GM18502 (cell line): ENCODE results near the gene MESP2.

Experiments used
- ATAC-seq: cut with Tn5 transposase; IDR thresholded peaks from one replicate; pipeline ENCODE4 v1.9.1; 2021; ENCODE audit warnings: mild to moderate bottlenecking; ENCODE audit not compliant: unreplicated experiment, poor library complexity

MESP2 gene

DNA sequence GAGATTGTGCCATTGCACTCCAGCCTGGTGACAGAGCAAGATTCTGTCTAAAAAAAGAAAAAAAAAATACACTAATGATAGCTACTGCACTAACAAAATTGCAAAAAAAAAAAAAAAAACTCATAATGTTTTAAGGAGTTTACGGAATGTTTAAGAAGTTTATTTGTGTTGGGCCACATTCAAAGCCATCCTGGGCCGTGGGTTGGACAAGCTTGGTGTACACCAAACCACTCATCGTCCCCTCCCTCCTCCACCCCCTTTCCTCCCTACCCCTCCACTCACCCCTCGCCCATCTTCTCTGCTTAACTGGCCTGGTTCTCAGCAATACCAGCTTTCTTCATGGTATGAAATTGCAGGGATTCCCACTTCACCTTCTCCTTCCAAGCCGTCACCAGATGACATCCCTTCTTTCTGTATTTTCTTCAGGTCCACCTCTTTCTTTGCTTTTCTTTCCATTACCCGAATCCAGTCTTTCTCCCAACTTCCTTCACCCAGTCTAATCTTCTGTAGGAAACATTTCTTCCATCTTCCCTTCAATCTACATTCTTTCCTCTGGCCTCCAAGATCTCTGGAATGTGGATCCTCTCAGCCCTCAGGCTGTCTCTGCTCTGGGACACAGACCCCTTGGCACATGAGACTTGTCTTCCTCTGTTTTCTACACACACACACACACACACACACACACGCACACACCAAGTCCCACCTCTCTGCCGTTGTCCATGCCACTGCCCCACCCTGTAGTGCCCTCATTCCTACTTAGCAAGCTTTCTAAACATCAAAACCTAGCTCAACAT is 21.6 kb upstream of the MESP2 start:
- no peak for ATAC-seq

DNA sequence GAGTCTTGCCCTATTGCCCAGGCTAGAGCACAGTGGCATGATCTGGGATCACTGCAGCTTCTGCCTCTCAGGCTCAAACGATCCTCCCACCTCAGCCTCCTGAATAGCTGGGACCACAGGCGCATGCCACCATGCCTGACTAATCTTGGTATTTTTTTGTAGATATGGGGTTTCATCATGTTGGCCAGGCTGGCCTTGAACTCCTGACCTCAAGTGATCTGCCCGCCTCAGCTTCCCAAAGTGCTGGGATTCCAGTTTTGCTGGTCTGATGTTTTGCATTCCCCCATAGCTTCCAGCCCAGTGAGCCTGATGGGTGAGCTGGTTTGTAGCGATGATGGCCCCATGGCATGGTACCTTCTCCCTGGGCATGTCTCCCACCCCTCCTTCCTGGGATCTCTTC is 20.4 kb upstream of the MESP2 start:
- ATAC-seq, result no peak

DNA sequence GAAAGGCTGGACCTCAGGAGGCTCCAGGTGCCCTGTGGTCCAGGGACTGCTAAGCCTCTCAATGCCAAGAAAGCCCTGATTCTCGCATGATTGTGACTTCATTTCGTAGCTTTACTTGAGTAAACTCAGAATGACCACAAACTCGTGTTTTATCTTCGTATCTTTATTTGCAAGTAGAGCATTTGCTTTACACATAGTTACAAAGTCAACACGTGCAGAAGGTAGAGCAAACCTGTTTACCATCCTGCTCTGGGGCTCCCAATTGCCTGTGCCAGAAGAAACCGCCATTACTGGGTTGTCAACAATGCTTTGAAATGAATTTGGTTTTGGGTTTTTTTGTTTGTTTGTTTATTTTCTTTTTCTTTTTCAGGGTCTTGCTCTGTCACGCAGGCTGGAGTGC is 19.2 kb upstream of the MESP2 start:
- no peak for ATAC-seq

DNA sequence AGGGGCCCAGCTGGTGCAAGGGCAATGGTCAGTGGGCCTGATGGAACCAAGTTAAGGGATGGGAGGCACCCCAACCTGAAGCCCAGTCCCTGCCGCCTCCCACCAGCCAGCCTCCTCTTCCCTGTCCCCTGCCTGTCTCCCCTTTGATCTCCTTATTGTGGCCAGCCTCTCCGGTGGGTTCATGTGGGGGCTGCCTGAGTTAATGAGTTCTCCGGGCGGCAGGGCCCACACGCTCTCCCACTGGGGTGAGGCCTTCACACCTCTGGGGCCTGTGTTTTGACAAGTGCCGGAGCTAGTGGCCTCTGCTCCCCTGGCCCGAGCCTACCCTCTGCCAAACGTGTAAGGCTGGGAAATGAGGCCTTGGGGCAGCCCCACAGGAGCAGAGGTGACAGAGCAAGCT is 17.8 kb upstream of the MESP2 start:
- ATAC-seq, result no peak

DNA sequence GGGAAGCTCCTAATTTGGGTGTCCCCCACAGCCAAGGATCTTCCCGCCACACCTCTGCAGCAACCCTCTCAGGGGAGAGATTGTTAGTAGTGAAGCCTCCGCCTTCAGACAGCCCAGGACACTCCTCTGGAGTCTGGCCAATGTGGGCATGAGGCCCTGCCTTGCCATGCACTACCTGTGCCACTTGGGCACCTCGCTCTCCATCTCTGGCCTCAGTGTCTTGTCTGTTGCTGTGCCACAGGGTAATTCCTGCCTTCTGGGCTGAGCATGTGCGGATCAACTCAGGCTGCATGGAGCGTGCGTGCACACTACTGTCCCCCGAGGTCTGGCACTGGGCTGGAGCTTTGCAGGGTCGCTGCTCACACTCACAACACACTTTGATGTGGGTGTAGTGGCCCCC is 17.2 kb upstream of the MESP2 start:
- no peak for ATAC-seq

DNA sequence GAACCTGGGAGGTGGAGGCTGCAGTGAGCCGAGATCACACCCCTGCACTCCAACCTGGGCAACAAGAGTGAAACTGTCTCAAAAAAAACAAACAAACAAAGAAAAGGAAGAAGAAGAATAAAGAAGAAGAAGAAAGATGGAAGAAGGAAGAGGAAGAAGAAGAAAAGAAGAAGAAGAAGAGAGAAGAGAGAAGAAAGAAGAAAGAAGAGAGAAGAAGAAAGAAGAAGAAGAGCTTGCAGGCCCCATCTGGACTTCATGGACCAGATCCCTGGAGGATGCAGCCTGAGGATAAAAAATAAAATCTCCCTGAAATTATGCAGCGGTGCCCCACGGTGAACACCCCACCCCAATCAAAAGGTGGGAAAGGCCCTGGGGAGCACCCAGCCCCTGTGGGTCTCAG is 16.3 kb upstream of the MESP2 start:
- ATAC-seq, result no peak

DNA sequence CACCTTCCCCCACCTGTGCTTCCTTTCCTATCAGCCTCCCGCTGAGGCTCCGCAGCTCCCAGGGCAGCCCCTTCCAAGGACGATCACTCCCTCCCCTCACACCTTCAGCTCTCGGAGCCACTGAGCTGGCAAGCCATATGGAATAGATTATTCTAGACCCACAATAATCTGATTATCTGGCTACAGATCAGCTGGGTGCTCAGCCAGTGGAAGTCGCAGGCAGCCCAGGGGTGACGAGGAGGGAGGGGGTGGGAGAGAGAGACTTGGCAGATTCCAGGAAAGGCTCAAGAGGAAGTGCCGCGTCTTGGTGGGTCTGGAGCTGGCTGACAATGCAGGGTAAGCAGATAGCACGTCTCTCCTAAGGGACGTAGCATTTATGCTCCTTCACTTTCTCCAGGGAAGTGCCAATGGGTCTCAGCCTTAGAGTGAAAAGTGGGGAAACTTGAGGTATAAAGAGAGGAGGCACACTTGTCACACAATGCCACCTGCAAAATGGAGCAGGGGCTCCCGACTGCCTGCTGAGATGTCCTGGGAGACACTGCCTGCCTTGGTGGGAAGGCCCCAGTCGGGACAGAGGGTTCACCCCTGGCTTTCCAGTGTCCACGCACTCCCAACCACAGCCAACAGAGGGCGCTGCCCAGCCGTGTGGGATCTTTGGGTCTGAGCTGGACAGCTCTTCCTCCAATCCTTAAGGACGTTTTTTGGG is 15.7 kb upstream of the MESP2 start:
- ATAC-seq, result no peak

DNA sequence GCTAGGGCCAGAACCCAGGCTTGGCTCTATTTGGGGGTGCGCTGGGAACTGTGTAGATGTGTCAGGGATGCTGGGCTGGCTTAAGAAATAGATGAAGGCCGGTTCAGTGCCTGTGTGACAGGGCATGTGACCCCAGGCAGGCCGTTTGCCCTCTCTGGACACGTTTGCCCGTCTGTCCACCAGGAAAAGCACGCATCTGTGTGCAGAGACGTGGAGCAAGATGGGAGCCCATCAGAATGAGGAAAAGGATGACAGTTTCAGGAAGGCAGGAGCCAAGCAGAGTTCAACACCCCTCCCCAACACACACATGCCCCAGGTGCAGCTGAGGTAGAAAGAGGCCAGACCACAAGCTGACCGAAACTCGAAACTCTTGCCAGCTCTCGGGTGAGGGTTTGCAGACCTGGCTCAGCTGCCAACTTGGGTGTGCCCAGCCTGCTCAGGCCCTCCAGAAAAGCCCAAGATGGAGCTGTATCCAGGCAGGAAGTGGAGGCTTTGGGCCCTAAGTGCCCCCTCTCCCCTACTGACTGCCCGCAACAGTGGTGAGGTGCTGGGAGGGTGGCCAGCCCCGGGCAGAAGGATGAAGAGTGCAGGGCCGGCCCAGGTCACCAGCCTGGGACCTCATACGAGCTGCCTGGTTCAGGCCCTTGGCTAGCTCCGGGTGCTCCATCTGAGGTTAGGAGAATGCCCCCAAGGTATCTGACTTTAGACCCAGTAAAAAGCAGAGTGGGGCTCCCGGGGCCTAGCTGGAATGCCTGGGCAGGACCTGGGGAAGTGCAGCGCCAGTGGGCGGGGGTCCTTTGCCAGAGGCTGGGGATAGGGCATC is 14.9 kb upstream of the MESP2 start:
- ATAC-seq, result no peak

DNA sequence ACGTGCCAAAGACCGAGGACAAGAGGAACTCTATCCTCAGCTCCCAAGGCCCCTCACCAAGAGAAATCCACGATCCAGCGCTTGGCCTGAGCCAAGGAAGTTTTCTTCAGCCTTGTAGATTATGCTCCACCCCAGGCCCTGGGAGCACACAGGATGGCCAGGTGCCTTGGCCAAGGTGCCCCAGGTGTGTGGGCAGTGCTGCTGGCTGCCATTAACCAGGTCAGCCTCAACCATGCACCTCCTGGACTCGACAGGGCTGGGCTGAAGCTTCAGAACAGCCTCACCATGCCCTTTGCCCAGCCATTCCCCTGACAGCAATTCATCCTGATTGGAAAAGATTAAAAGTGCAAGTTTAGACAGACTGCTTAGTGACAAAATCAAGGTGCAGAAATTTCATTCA is 14.2 kb upstream of the MESP2 start:
- no peak for ATAC-seq

DNA sequence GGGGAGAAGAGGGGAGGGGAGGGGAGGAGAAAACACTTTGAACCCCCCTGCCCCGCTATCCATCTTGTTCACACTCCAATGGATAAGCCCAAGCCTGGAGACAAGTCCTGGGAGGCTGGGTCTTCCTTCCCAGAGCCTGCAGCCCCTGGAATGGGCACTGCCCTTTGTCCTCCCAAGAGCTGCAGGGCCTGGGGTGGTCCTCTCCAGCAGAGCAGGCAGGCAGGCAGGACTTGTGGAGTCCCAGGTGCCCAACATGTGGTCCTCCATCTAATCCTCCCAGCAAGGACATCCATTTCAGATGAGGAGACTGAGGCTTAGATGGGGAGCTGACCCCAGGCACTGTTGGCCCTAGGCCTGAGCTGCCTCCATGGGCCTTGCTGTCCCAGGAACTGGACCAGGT is 10.4 kb upstream of the MESP2 start:
- ATAC-seq, result no peak

DNA sequence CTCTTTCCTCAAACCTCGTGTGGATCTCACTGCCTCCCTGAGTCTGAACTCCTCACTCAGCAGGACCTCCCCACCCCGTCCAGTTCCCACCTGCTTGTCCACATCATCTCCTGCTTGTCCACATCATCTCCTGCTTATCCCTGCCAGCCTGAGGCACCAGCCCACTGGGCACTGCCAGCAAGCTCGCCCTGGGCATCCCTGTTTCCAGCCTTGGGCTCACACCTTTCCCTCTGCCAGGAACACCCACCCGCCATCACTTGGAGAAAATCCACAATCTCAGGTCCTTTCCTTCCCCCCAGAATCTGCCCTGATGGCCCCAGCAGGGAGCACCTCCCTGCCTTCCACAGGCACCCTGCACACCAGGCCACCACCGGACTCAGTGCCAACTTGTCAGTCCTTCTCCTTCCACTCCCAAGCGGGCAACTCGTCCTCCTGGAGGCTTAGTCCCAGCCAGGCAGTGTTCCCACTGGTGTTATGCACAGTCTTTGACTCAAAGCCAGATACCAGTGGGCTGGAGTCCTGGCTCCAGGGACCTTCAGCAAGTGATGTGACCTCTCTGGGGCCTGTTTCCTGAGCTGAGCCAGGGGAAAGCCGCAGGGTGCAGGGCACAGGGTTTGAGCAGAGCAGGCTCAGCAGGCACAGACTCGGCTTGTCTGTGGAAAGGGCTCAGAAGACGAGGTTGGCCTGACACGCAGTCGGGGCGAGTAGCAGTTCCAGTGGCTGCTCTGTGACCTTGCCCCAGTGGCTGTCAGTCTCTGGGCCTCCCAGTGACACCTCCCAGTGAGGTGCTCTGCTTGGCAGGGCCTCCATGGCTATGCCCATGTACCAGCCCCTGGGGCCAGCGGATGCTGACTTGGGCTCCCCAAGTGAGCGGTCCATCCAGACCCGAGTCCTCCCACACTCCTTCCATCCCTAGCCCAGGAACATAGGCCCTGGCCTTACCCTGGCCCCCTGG is 9.5 kb upstream of the MESP2 start:
- no peak for ATAC-seq

DNA sequence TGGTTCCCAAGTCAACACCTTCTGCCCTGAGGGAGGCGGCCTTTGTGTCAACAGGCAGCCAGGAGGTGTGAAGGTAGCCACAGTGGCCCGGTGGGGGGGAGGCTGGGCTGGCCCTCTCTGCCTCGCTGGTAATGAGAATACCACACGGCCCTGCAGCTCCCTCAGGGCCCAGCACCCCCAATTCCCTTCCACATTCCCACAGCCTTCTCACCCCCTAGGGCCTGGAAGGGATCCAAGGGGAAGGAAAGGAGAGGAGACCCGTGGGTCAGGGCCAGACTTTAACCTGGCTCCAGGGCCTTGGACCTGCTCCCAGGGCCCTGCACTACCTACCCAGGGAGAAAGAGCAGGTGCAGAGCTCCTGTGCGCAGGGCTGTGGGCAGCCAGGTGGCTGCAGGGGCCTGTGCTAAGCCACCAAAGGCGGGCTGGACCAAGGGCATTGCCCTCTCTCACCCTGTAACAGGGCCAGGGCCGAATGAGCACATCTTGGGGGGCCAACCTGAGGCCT is 8.7 kb upstream of the MESP2 start:
- ATAC-seq, result no peak

DNA sequence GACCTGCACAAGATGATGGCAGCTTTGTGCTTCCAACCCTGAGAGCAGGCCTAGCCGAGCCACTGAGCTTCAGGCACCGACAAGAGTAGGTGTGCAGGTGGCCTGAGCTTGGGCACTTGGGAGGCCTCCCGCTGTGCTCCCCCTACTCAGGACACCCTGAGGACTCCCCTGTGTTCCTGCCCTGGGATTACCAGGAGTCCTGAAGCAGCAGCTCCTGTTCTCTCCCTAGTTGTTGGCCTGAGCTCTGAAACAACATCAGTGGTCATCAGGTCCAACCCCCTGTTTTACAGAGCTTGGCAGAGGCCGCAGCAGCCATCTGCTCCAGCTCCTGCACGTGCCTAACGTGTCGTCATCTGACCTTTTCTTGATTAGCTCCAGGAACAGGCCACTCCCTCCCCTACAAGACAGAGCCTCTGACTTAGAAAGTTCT is 8.0 kb upstream of the MESP2 start:
- no peak for ATAC-seq

DNA sequence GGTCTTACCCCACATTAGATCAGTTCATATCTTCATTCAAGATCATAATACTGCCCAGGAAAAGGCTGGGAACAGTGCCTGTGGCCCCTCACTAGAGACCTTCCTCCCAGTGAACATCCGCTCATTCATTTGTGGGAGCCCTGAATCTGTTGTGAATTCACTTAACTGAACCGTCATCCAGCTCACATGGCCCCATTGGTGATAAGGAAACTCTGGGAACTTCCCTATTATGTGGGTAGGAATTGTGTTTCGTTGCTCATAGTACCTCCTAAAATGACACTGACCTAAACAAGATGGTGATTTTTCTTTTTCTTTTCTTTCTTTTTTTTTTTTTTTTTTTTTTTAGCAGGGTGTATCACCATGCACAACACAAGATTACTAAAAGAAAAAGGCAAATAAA is 6.8 kb upstream of the MESP2 start:
- no peak for ATAC-seq

DNA sequence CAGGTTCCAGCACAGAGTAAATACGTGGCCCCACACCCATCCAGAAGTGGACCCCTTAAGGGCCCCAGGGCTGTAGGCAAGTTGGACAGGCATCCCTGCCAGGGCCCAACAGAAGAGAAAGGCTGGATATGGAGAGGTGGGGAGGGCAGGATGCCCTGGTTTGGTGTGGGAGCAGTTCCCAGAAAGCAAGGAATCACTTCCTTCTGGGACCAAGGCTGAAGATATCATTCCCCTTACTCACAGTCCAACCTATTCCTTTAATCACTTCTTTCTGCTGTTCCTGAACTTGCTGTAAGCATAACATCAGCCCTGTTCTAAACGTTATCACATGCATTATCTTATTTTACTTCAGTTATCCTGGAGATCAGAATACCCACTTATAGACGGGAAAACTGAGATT is 6.1 kb upstream of the MESP2 start:
- ATAC-seq, result no peak

DNA sequence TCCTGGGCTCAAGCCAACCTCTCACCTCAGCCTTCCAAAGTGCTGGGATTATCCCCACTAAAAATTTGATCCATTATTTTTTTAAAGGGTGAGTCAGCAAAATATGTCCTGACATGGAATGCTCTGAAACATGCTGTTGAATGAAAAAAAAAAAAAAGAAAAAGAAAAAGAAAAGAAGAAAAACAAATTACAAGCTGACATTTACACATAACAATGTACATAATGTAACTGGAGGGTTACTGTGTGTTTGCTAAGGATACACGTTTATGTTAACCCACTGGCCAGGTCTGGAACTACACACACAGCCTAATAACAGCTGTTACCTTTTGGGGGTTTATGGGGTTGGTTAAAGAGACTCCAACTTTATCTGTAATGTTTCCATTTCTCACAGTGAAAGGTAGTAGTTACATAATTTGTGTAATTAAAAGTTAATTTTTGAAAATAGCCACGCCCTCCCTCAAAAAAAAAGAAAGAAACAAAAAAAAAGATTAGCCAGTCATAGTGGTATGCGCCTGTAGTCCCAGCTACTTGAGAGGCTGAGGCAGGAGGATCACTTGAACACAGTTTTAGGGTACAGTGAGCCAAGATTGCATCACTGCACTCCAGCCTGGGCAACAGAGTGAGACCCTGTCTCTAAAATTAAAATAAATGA is 3.1 kb upstream of the MESP2 start:
- ATAC-seq, result no peak

DNA sequence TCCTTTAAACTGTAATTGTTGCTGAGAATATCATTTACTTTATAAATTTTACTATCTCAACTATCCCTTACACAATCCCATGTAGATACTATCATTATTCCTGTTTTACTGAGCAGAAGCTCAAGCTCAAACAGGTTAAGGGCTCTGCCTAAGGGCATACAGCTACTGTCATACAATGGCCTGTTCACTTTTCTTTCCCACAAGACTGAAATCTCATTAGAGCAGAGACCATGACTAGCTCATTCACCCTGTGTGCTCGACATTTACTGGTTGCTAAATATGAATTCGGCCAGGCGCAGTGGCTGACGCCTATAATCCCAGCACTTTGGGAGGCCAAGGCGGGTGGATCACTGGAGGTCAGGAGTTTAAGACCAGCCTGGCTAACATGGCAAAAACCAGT is 1.6 kb upstream of the MESP2 start:
- no peak for ATAC-seq

DNA sequence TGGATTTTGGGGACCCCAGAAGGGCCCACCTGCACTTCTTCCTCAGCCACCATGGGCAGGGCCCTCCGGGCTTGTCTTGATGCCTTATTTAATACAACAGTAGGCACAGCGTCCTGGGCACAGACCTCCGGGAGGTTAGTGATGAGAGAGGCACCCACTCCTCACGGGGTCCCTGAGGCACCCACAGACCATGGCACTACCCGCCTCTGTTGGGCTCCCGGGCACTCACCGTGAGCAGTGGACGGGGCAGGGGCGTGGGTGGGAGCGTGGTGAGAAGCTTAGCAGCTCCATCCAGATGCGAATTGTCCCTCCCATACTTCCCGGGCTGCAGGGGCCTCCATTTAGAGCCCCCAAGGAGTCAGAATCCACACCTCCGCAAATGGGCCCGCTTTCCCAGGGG is 317 bp upstream of the MESP2 start:
- ATAC-seq, result no peak

DNA sequence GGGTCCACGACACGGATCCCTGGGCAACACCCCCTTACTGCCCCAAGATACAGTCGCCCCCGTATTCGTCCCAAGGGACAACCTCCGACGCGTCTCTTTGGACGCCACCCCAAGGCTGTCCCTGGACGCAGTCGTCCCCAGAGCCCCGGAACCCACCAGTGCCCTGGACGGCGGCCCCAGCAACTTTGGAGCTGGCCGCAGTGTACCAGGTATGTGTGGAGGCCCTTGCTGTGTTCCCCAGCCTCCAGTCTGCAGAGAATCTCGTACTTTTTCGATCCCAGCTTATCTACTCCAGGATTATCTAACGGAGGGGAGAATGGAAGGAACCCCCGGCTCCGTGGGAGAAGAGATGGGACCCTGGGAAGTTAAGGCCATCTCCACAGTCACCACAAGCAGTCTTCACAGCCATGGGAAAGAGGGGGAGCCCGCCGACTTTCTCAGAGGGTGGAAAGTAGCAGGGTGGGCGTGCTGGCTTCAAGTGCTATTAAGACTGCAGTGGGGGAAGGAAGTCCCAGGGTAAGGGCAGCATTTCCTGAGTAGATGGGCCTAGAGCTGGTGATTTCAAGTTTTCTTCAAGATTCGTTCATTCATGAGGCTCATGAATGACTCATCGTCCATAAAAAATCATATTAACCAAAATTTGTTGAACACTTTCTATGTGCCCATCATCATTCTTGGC is 1.1 kb downstream of the MESP2 start:
- no peak for ATAC-seq
